ENCODE measurements around the gene BARX2. TPM values are rescaled to one million over a fixed set of nuclear protein-coding genes. Genes with fewer than 3 reads are reported as not detected.

BARX2 gene
- total RNA-seq, 1 experiment from 2014 or later = 0.12 TPM

DNA sequence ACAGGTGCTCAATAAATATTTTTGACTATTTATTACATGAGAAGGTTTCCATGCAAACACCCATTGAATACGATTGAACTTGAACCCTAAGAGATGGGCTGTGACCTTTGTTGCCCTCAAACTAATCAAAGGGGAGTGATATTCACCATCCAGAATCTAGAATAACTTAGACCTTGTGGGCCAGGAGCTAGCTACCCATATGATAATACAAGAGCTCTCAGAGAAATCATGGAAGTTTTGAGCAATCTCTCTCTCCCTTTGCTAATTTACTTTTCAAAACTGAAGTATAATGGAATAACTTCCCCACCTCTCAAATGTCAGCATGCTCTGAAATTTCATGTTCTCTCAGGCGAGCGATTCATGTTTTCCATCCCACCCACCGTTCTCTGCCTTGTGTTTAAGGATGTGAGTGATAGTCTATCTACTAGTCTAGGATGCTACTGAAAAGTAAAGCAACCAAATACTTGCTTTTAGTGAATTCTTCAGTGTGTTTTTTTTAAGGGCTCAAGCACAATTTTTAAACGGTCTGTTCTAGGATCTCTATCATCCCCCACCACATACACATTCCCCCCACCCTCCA is 33.3 kb downstream of the BARX2 start:
- no peak overlapping the region for H3K9ac ChIP-seq (ENCODE audit: low read length)
- no peaks in the 10 kb centered on the region for H3K4me1 ChIP-seq (ENCODE audit: control insufficient read depth in 1 of 2, insufficient read depth in 2 of 2, low read length in 2 of 2)
- no TSS peak for BruUV-seq (replicated peaks)
- ChIA-PET RAD21 (ENCODE audit: low non-redundant PET in 1 of 2, low total read pairs in 2 of 2, uncharacterized antibody in 2 of 2, unreplicated experiment in 2 of 2) (no interaction called here), CTCF (no interaction called here), POLR2A (no interaction called here)
- H4K20me1 ChIP-seq (ENCODE audit: insufficient read depth) = no peaks in the 10 kb centered on the region
- H3K36me3 ChIP-seq (ENCODE audit: control insufficient read depth in 1 of 2, insufficient read depth in 2 of 2, low read length in 2 of 2) = no peaks in the 10 kb centered on the region
- TF ChIP-seq POLR2AphosphoS5 (IDR thresholded peaks at IDR 0.05; ENCODE audit: low read depth, low read length) (no peak), RAD21 (IDR thresholded peaks at IDR 0.05; ENCODE audit: low read depth) (no peak), SP1 (IDR thresholded peaks at IDR 0.05; ENCODE audit: low read depth) (no peak), MAX (IDR thresholded peaks at IDR 0.05) (no peak), CBX3 (IDR thresholded peaks at IDR 0.05; ENCODE audit: low read depth) (no peak), JUND (IDR thresholded peaks at IDR 0.05) (no peak), EGR1 (IDR thresholded peaks at IDR 0.05; ENCODE audit: low read depth) (no peak), POLR2A (IDR thresholded peaks at IDR 0.05; ENCODE audit: borderline replicate concordance, extremely low read depth, insufficient read depth, insufficient read length) (no peak), SIN3A (IDR thresholded peaks at IDR 0.05; ENCODE audit: low read depth) (no peak), EZH2 (IDR thresholded peaks at IDR 0.05) (no peak), REST (IDR thresholded peaks at IDR 0.05; ENCODE audit: low read depth) (no peak), SRF (IDR thresholded peaks at IDR 0.05; ENCODE audit: low read depth) (no peak)
- H3K4me2 ChIP-seq (ENCODE audit: low read length) = no peak overlapping the region
- no peak overlapping the region for H3K27ac ChIP-seq (ENCODE audit: low read depth, low read length)
- no peak for DNase-seq (ENCODE audit: low read depth, low spot score)
- H3K79me2 ChIP-seq (ENCODE audit: insufficient read depth, low read length) = no peaks in the 10 kb centered on the region
- no peak overlapping the region for H3K4me3 ChIP-seq (replicated peaks in 1 of 2; ENCODE audit: low read depth in 1 of 2, low read length in 2 of 2)
- H3K27me3 ChIP-seq (ENCODE audit: insufficient read depth, low read length) = peaks cover 7% of the 10 kb centered on the region; the same call in 1 of the 2 replicates
- no peaks in the 10 kb centered on the region for H3K9me3 ChIP-seq (ENCODE audit: control insufficient read depth in 1 of 2, insufficient read depth in 1 of 2, low read depth in 1 of 2, low read length in 2 of 2)
- intact Hi-C loops (cut with micrococcal nuclease) = no loop called here
- H2AFZ ChIP-seq (ENCODE audit: low read depth, low read length, poor library complexity, severe bottlenecking) = no peak overlapping the region
- H3K9me2 ChIP-seq (ENCODE audit: insufficient read depth) = no peaks in the 10 kb centered on the region
- no peak for ATAC-seq
